IPS-18a (cell line): ENCODE measurements around the gene PHC3.

Experiments used
- H3K27ac ChIP-seq: one replicate; pipeline ENCODE4 v1.5.1; 2013; ENCODE audit warnings: low read length
- H3K27me3 ChIP-seq: one replicate; pipeline ENCODE4 v1.6.1; 2013; ENCODE audit warnings: mild to moderate bottlenecking, low read length; ENCODE audit not compliant: control insufficient read depth, insufficient read depth
- H3K36me3 ChIP-seq: one replicate; pipeline ENCODE4 v1.6.1; 2013; ENCODE audit warnings: low read depth, low read length; ENCODE audit not compliant: control insufficient read depth
- H3K4me1 ChIP-seq: one replicate; pipeline ENCODE4 v1.6.1; 2013; ENCODE audit warnings: low read depth, low read length; ENCODE audit not compliant: control insufficient read depth
- H3K4me3 ChIP-seq: one replicate; pipeline ENCODE4 v1.5.1; 2013; ENCODE audit warnings: low read length
- H3K9ac ChIP-seq: one replicate; pipeline ENCODE4 v1.6.1; 2013; ENCODE audit warnings: mild to moderate bottlenecking, low read length, moderate library complexity
- H3K9me3 ChIP-seq: one replicate; pipeline ENCODE4 v1.6.1; 2013; ENCODE audit warnings: low read depth, low read length; ENCODE audit not compliant: control insufficient read depth

The PHC3 gene, protein sequence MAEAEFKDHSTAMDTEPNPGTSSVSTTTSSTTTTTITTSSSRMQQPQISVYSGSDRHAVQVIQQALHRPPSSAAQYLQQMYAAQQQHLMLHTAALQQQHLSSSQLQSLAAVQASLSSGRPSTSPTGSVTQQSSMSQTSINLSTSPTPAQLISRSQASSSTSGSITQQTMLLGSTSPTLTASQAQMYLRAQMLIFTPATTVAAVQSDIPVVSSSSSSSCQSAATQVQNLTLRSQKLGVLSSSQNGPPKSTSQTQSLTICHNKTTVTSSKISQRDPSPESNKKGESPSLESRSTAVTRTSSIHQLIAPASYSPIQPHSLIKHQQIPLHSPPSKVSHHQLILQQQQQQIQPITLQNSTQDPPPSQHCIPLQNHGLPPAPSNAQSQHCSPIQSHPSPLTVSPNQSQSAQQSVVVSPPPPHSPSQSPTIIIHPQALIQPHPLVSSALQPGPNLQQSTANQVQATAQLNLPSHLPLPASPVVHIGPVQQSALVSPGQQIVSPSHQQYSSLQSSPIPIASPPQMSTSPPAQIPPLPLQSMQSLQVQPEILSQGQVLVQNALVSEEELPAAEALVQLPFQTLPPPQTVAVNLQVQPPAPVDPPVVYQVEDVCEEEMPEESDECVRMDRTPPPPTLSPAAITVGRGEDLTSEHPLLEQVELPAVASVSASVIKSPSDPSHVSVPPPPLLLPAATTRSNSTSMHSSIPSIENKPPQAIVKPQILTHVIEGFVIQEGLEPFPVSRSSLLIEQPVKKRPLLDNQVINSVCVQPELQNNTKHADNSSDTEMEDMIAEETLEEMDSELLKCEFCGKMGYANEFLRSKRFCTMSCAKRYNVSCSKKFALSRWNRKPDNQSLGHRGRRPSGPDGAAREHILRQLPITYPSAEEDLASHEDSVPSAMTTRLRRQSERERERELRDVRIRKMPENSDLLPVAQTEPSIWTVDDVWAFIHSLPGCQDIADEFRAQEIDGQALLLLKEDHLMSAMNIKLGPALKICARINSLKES

DNA sequence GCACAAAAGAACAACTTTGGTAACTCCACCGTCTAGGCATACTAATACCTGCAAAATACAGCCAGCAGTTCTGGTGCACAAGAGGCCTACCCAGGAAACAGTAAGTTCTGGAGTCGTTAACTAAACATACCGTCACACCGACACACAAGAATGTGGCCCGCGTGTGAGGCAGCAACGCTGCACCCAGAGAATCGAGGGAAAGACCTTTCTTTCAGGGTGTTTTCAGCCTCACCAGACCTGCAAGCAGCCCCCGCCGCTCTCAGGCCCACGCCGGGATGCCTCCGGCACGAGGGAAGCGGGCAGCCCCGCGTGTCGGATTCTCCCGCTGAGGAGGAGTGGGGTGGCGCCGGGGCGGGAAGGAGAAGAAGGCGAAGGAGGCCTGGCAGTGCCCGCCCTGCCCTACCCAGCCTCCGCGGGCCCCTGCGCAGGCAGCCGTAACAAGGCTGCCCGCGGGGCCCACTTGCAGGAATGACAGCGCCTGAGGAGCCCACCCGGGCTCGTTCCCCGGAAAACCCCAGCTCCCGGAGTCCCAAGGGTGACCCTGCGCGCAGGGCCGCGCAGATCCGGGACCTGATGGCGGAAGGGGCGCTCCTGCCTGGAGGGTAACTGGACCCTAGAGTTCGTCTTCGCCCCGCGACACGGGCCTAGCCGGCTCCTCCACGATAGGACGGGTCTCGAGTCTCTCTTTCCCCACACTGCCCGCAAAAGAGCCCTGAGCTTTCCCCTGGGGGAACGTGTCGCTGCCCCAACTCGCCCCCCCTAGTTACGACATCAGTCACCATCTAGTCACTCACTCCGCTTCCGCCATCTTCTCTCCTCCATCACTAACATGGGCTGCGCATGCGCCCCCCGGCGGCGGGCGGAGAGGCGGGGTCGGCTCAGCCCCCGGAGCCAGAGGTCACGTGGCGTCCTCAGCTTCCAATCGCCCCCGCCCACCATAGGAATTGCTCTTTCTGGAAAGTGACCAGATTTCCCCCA is at the start of gene PHC3:
PHC3 (minus strand) TSS at position 826 of the 978 bp plus-strand sequence; CDS start at position 808, 18 bp downstream.
- H3K9me3 ChIP-seq: no peaks in the 10 kb centered on the region
- H3K27ac ChIP-seq: peak within 1 kb of the TSS; percentile 88
- no peaks in the 10 kb centered on the region for H3K4me1 ChIP-seq
- H3K4me3 ChIP-seq: peak within 1 kb of the TSS; percentile 98
- H3K9ac ChIP-seq: peak within 1 kb of the TSS; percentile 94
- H3K36me3 ChIP-seq: peaks cover 23% of the 10 kb centered on the region
- H3K27me3 ChIP-seq: no peaks in the 10 kb centered on the region

DNA sequence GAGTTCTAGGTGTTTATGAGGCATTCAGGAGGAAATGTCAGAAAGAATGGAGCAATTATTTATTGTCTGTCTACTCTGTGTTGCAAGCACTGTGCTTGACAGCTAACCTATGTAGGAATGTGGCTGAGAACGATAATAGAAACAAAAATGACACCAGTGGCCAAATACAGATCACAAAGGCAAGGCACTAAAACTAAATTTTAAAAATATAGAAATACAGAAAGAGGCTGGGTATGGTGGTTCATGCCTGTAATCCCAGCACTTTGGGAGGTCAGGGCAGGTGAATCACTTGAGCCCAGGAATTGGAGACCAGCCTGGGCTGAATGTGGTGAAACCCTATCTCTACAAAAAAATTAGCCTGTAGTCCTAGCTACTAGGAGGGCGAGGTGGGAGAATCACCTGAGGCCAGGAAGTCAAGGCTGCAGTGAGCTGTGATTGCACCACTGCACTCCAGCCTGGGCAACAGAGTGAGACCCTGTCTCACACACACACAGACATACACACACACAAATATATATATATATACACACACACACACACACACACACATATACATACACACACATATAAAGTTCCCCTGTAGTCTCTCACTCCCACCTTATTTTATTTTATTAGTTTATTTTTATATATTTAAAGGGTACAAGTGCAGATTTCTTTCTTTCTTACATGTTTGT is 46.7 kb upstream of the PHC3 start:
- Histone ChIP-seq H3K27me3 (no peaks in the 10 kb centered on the region), H3K4me3 (no peak overlapping the region), H3K36me3 (no peaks in the 10 kb centered on the region), H3K9ac (no peak overlapping the region), H3K27ac (no peak overlapping the region), H3K4me1 (peaks cover 22% of the 10 kb centered on the region), H3K9me3 (no peaks in the 10 kb centered on the region)

DNA sequence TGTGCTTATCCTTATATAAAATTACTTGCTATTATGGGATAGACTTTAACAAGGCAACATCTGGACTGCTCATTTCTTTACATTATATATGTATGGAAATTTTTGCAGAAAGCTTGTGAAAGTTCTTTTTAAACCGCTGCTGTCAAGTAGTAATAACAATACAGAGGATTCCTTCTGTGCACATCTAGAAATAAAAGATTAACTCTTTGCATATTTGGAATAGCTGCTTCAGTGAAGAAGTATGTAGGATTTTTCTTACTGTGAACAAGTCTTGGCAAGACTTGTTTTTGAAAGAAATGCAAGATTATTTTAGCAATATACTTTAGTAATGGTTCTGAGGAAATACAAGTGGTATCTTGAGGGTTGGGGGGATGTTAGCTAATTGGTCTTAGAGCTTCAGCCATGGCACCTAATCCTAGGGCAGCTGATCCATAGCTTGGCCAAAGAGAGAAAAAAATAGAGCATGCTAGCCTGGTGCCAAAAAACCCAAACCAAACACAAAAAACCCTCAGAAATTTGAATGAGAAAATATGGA is 45.0 kb upstream of the PHC3 start:
- Histone ChIP-seq H3K36me3 (no peaks in the 10 kb centered on the region), H3K27ac (no peak overlapping the region), H3K9ac (no peak overlapping the region), H3K9me3 (no peaks in the 10 kb centered on the region), H3K4me3 (no peak overlapping the region), H3K4me1 (peaks cover 22% of the 10 kb centered on the region), H3K27me3 (no peaks in the 10 kb centered on the region)

DNA sequence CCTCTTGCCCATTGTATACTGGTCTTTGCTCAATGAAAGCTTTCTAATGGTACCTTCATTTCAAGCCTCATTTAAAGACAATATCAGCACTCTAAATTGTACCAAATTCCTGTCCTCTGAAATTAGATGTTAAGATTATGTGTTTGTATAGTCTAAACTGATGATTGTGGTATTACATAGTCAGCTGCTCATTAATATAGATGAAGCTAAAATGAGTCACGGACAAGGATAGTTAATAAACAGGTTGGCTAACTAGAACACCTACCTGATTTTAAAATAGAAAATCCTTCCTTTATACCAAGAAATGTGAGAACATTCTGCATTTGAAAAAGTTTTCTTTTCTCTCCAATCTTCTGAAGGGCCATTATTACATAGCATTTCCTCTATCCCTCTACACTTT is 43.6 kb upstream of the PHC3 start:
- H3K36me3 ChIP-seq: no peaks in the 10 kb centered on the region
- H3K27me3 ChIP-seq: no peaks in the 10 kb centered on the region
- peak overlapping the region; percentile 93 for H3K4me3 ChIP-seq
- no peak overlapping the region for H3K27ac ChIP-seq
- no peaks in the 10 kb centered on the region for H3K9me3 ChIP-seq
- H3K4me1 ChIP-seq: peaks cover 22% of the 10 kb centered on the region
- no peak overlapping the region for H3K9ac ChIP-seq

DNA sequence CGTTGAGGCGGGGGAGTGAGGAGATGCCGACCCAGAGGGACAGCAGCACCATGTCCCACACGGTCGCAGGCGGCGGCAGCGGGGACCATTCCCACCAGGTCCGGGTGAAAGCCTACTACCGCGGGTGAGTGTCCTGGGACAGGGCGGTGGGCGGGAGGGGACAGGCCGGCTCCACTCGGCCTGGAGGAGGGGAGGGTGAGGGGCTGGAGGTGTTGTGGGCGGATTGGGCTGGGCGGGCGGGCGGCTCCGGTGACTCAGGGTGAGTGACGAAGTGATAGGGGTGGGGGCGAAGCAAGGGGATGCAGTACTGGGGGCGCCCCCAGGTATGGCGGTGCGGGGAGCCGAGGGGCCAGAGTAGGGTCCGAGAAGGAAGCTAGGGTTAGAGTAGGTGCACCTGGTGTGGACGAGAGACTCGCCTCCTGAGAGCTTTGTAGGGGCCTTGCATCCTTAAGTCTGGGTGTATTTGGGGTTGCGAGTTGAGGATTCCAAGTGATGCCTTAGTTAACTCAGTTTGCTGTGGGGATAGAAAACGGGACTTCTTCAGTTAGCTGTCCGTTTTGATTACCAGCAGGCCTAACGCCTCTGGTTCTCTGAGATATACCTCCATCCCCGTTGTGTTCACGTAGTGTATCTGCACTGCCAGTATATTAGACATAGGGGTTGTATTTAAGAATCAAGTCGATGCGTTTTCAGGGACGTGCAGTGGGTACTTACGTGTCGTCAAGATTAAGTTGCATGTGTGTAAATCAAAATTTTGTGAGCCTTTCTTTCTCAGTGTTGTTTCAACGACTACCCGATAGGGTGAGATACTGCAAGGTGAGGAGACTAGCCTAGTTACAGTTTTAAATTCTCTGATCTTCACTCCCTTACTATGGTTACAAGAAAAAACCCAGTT is 41.4 kb upstream of the PHC3 start:
- H3K4me1 ChIP-seq: peaks cover 22% of the 10 kb centered on the region
- peak overlapping the region; percentile 99 for H3K9ac ChIP-seq
- peak overlapping the region; percentile 93 for H3K4me3 ChIP-seq
- H3K36me3 ChIP-seq: no peaks in the 10 kb centered on the region
- H3K9me3 ChIP-seq: no peaks in the 10 kb centered on the region
- peak overlapping the region; percentile 60 for H3K27ac ChIP-seq
- no peaks in the 10 kb centered on the region for H3K27me3 ChIP-seq

DNA sequence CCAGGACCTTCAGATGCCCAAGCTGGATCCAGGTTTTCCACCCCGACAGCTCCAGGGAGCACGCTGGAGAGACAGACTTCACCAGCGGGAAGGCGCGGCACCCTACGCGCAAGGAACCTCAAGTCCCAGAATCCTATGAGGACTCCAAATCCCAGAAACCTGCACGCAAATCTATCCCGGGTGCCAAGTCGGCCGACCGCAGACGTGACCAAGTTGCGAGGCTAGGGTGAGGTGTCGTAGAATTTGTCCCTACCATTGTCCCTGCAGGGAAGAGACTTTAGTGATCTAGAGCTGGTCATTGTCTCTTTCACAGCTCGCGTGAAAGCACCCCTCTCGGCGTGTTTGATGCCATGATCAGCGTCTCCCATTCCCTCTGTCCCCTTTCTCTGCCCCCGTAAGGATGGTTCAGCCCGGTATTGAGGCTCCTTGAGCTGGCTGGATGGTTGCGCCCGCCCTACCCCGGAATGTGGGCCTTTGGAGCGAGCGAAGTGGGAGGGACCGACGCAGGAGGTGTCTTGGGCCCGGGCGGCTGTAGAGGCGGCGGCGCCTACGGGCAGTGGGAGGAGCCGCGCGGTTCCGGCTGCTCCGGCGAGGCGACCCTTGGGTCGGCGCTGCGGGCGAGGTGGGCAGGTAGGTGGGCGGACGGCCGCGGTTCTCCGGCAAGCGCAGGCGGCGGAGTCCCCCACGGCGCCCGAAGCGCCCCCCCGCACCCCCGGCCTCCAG is 40.6 kb upstream of the PHC3 start, which contains the start of gene PRKCI:
PRKCI (plus strand) TSS at position 501 of the 723 bp plus-strand sequence. CDS start 246 bp downstream, outside the sequence.
- Histone ChIP-seq H3K36me3 (no peaks in the 10 kb centered on the region), H3K27ac (peak within 1 kb of the TSS; percentile 100), H3K4me1 (peaks cover 22% of the 10 kb centered on the region), H3K4me3 (peak within 1 kb of the TSS; percentile 93), H3K9me3 (no peaks in the 10 kb centered on the region), H3K27me3 (no peaks in the 10 kb centered on the region), H3K9ac (peak within 1 kb of the TSS; percentile 99)

DNA sequence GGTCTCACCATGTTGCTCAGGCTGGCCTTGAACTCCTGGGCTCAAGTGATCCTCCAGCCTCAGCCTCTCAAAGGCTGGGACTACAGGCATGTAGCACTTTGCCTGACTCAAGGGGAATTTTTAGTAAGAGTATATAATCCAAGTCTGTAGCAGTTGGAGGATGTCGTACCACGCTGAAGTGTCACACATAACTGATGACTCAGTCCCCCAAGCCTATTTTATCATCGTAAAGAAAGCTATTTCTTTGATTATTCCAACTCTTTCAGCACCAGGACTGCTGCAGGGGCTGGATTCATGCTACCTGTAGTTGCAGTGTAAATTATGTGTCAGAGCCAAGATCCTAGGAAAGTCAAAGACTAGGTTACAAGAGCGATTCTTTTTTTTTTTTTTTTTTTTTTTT is 39.3 kb upstream of the PHC3 start:
- Histone ChIP-seq H3K4me1 (peaks cover 13% of the 10 kb centered on the region), H3K27me3 (no peaks in the 10 kb centered on the region), H3K27ac (no peak overlapping the region), H3K4me3 (no peak overlapping the region), H3K9ac (no peak overlapping the region), H3K36me3 (no peaks in the 10 kb centered on the region), H3K9me3 (no peaks in the 10 kb centered on the region)

DNA sequence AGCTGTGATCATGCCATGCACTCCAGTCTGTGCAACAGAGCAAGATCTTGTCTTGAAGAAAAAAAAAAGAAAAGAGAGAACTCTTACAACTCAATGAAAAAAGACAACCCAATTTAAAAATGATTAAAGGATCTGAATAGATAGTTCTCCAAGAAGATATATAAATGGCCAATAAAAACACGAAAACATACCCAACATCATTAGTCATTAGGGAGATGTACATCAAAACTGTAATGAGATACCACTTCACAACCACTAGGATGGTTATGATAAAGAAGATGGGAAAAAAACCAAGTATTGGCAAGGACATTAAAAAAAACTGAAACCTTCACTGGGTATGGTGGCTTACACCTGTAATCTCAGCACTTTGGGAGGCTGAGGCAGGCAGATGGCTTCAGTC is 38.3 kb upstream of the PHC3 start:
- Histone ChIP-seq H3K27ac (no peak overlapping the region), H3K9me3 (no peaks in the 10 kb centered on the region), H3K4me3 (no peak overlapping the region), H3K9ac (no peak overlapping the region), H3K36me3 (no peaks in the 10 kb centered on the region), H3K4me1 (peaks cover 9% of the 10 kb centered on the region), H3K27me3 (no peaks in the 10 kb centered on the region)

DNA sequence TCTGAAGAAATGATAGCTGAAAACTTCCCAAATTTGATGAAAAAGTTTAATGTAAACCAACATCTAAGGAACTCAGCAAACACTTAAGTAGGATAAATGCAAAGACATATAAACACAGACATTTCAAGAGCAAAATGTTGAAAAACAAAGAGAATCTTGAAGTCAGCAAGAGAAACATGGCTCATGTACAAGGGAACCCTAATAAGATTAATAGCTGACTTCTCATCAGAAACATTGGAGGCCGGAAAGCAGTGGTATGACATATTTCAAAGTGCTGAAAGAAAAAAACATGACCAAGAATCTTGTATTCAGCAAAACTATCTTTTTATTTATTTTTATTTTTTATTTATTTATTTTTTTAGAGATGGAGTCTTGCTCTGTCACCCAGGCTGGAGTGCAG is 30.1 kb upstream of the PHC3 start:
- Histone ChIP-seq H3K4me3 (no peak overlapping the region), H3K27me3 (no peaks in the 10 kb centered on the region), H3K27ac (no peak overlapping the region), H3K9ac (no peak overlapping the region), H3K36me3 (no peaks in the 10 kb centered on the region), H3K9me3 (no peaks in the 10 kb centered on the region), H3K4me1 (no peaks in the 10 kb centered on the region)
